Panc1 (cell line): Measurements from ENCODE around the gene GALNT18. TPM values are rescaled to one million over a fixed set of nuclear protein-coding genes. Genes with fewer than 3 reads are reported as not detected.

Experiments used
- ATAC-seq: fragments of 200-7000 bp; cut with Tn5 transposase; 2 replicates; pipeline ENCODE4 v1.9.1; 2020; ENCODE audit warnings: mild to moderate bottlenecking, moderate library complexity
- BruUV-seq: library from RNA; stranded (reverse); fragments of 400-500 nt; replicated peaks from 2 replicates; lab custom pipeline; 2021; lab: Mats Ljungman, UMichigan
- CTCF ChIA-PET: fragments of 300-600 bp; sonication (Branson Sonifier 250); formaldehyde crosslinking; loops from one replicate; lab custom pipeline; 2022; ENCODE audit warnings: antibody characterized with exemption; lab: Charles Lee
- POLR2A ChIA-PET: fragments of 300-600 bp; sonication (Branson Sonifier 250); formaldehyde crosslinking; loops from one replicate; lab custom pipeline; 2022; ENCODE audit warnings: antibody characterized with exemption; lab: Charles Lee
- DNase-seq: peaks from one replicate; pipeline ENCODE4 v3.0.0-alpha.2; 2010; ENCODE audit warnings: low read depth, low spot score
- H3K27ac ChIP-seq: 2 replicates; pipeline ENCODE4 v1.5.1; 2011; ENCODE audit warnings: mild to moderate bottlenecking, low read length, inconsistent platforms
- H3K27me3 ChIP-seq: fragments of 200-500 bp; sonication (Bioruptor generic); 2 replicates; pipeline ENCODE4 v1.6.0; 2014; ENCODE audit warnings: low read length, inconsistent platforms; ENCODE audit not compliant: control insufficient read depth, insufficient read depth
- H3K36me3 ChIP-seq: fragments of 200-500 bp; sonication (Bioruptor generic); 2 replicates; pipeline ENCODE4 v1.5.1; 2014; ENCODE audit warnings: inconsistent platforms, mild to moderate bottlenecking, low read length, moderate library complexity; ENCODE audit not compliant: control insufficient read depth, insufficient read depth
- H3K4me1 ChIP-seq: 2 replicates; pipeline ENCODE4 v1.5.1; 2011; ENCODE audit warnings: inconsistent platforms, mild to moderate bottlenecking, low read length, moderate library complexity; ENCODE audit not compliant: control insufficient read depth, insufficient read depth
- H3K4me3 ChIP-seq, 2 experiments: 2 replicates each; pipeline ENCODE4 v1.5.1; 2011 to 2012; ENCODE audit warnings: low read depth in 2 of 2, low read length in 2 of 2, mild to moderate bottlenecking in 2 of 2, inconsistent platforms in 1 of 2, moderate library complexity in 1 of 2
- H3K9me3 ChIP-seq: fragments of 200-500 bp; sonication (Bioruptor generic); 2 replicates; pipeline ENCODE4 v1.5.1; 2014; ENCODE audit warnings: low read depth, mild to moderate bottlenecking, inconsistent platforms, low read length, moderate library complexity; ENCODE audit not compliant: control insufficient read depth, insufficient read depth
- CTCF ChIP-seq: fragments of 450-650 bp; IDR thresholded peaks from 2 replicates; pipeline ENCODE4 v1.5.1; 2017; ENCODE audit warnings: mild to moderate bottlenecking
- POLR2AphosphoS5 ChIP-seq: IDR thresholded peaks from 2 replicates; pipeline ENCODE4 v1.6.1; 2012; ENCODE audit warnings: mild to moderate bottlenecking, low read depth, low read length, moderate library complexity
- REST ChIP-seq, 2 experiments: IDR thresholded peaks; 2 replicates each; pipeline ENCODE4 v1.6.1; 2011 to 2012; ENCODE audit warnings: low read depth in 2 of 2, control low read depth in 1 of 2, low read length in 1 of 2, mild to moderate bottlenecking in 1 of 2, moderate library complexity in 1 of 2; ENCODE audit not compliant: insufficient read depth in 1 of 2
- SIN3A ChIP-seq: IDR thresholded peaks from 2 replicates; pipeline ENCODE4 v1.6.1; 2012; ENCODE audit warnings: low read depth, mild to moderate bottlenecking, low read length, moderate library complexity, borderline replicate concordance; ENCODE audit not compliant: insufficient read depth
- TCF7L2 ChIP-seq: IDR thresholded peaks from 2 replicates; pipeline ENCODE4 v1.6.1; 2011; ENCODE audit warnings: mild to moderate bottlenecking, low read depth, low read length, inconsistent platforms
- in situ Hi-C: cut with HindIII; loops from 2 replicates; pipeline ENCODE4 v1.10.0; 2016; ENCODE audit warnings: low sequenced_read_pairs, low pct_unique_long_range_greater_than_20kb
- intact Hi-C: fragments of 100-400 bp; cut with micrococcal nuclease; formaldehyde crosslinking; loops from one replicate; pipeline ENCODE4 v1.10.0; 2022; ENCODE audit not compliant: unreplicated experiment
- total RNA-seq: library from RNA; stranded (reverse); gene quantifications from one replicate; pipeline ENCODE4 v1.2.1, GENCODE V29; 2021; ENCODE audit not compliant: unreplicated experiment

The GALNT18 gene
- total RNA-seq, 1 experiment from 2014 or later, result 8.6 TPM

DNA sequence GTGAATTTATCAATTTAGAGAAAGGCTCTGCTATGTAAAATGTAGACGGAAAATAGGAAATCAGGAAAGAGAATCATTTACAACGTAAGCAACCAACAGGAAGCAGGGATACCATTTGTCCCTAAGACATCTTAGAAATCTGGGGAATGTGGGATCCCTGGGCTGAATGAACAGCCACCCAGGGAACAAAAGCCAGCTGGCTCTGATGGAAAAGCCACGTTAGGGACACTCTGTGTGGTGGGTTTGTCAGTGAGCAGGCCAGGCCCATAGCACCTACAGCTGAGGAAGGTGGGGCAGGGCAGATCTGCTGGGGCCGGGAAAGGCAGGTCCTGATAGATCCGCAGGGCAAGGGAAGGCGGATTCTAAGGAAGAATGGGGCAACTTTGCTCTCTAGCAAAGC is 181.7 kb downstream of the GALNT18 start:
- no peak overlapping the region; the same call in 1 of the 2 replicates for H3K27ac ChIP-seq
- intact Hi-C loops (no loop called here), in situ Hi-C loops (no loop called here)
- no peak for ATAC-seq
- BruUV-seq, result no TSS peak
- ChIA-PET CTCF (no interaction called here), POLR2A (no interaction called here)
- DNase-seq, result no peak
- H3K9me3 ChIP-seq, result no peaks in the 10 kb centered on the region
- no peak overlapping the region for H3K4me3 ChIP-seq
- TF ChIP-seq CTCF (no peak), TCF7L2 (no peak), SIN3A (no peak)
- H3K36me3 ChIP-seq, result no peaks in the 10 kb centered on the region
- H3K27me3 ChIP-seq, result no peaks in the 10 kb centered on the region
- H3K4me1 ChIP-seq, result 0 out of 2 replicates have a peak, but pooled peaks cover 3% of the 10 kb centered on the region

GRCh38 chr11:11439591-11439990 is 182.2 kb downstream of the GALNT18 start:
- intact Hi-C loops (no loop called here), in situ Hi-C loops (no loop called here)
- no peak for TF ChIP-seq REST (IDR thresholded peaks at IDR 0.05; ENCODE audit: insufficient read depth in 1 of 2, low read depth in 2 of 2, low read length in 1 of 2)
- no peak for TF ChIP-seq SIN3A
- TF ChIP-seq TCF7L2, result no peak
- no peak for TF ChIP-seq CTCF
- TF ChIP-seq POLR2AphosphoS5, result no peak
- BruUV-seq, result no TSS peak
- no peak overlapping the region for H3K4me3 ChIP-seq
- POLR2A ChIA-PET, result no interaction called here
- CTCF ChIA-PET, result no interaction called here
- DNase-seq, result no peak
- no peaks in the 10 kb centered on the region for H3K27me3 ChIP-seq
- no peak overlapping the region for H3K27ac ChIP-seq
- no peak for ATAC-seq
- 0 out of 2 replicates have a peak, but pooled peaks cover 3% of the 10 kb centered on the region for H3K4me1 ChIP-seq
- no peaks in the 10 kb centered on the region for H3K9me3 ChIP-seq
- H3K36me3 ChIP-seq, result no peaks in the 10 kb centered on the region
